ENCODE measurements around the gene SERINC3. TPM values are rescaled to one million over a fixed set of nuclear protein-coding genes. Genes with fewer than 3 reads are reported as not detected.

Gene SERINC3
- total RNA-seq, 1 experiment from 2014 or later, result 41.3 TPM

- POLR2A ChIA-PET, result no interaction called here
- H3K9me3 Mint-ChIP-seq, result peaks cover 4% of the 10 kb centered on the region
- peak overlapping the region; percentile 84 for H3K4me3 Mint-ChIP-seq
- DNase-seq (ENCODE audit: low spot score) (no peak), ATAC-seq (no peak)
- TF ChIP-seq, protein P1, sequence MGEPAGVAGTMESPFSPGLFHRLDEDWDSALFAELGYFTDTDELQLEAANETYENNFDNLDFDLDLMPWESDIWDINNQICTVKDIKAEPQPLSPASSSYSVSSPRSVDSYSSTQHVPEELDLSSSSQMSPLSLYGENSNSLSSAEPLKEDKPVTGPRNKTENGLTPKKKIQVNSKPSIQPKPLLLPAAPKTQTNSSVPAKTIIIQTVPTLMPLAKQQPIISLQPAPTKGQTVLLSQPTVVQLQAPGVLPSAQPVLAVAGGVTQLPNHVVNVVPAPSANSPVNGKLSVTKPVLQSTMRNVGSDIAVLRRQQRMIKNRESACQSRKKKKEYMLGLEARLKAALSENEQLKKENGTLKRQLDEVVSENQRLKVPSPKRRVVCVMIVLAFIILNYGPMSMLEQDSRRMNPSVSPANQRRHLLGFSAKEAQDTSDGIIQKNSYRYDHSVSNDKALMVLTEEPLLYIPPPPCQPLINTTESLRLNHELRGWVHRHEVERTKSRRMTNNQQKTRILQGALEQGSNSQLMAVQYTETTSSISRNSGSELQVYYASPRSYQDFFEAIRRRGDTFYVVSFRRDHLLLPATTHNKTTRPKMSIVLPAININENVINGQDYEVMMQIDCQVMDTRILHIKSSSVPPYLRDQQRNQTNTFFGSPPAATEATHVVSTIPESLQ (CRISPR knock-in tag; IDR thresholded peaks at IDR 0.05), result no peak
- TF ChIP-seq E2F1 (CRISPR knock-in tag; IDR thresholded peaks at IDR 0.05) (no peak), ZBTB21 (CRISPR knock-in tag; IDR thresholded peaks at IDR 0.05; ENCODE audit: borderline replicate concordance) (no peak), JAZF1 (CRISPR knock-in tag; IDR thresholded peaks at IDR 0.05) (no peak), OVOL2 (CRISPR knock-in tag; IDR thresholded peaks at IDR 0.05; ENCODE audit: borderline replicate concordance) (no peak), ZNF425 (CRISPR knock-in tag; conservative IDR thresholded peaks at IDR 0.05) (no peak), ZNF232 (CRISPR knock-in tag; IDR thresholded peaks at IDR 0.05) (no peak), JUN (CRISPR knock-in tag; IDR thresholded peaks at IDR 0.05) (no peak), FOXP4 (CRISPR knock-in tag; IDR thresholded peaks at IDR 0.05) (no peak), TEAD1 (CRISPR knock-in tag; IDR thresholded peaks at IDR 0.05) (no peak)
- TF ChIP-seq, protein P2, sequence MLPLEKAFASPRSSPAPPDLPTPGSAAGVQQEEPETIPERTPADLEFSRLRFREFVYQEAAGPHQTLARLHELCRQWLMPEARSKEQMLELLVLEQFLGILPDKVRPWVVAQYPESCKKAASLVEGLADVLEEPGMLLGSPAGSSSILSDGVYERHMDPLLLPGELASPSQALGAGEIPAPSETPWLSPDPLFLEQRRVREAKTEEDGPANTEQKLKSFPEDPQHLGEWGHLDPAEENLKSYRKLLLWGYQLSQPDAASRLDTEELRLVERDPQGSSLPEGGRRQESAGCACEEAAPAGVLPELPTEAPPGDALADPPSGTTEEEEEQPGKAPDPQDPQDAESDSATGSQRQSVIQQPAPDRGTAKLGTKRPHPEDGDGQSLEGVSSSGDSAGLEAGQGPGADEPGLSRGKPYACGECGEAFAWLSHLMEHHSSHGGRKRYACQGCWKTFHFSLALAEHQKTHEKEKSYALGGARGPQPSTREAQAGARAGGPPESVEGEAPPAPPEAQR (CRISPR knock-in tag; IDR thresholded peaks at IDR 0.05), result no peak
- H3K27ac Mint-ChIP-seq, result peak overlapping the region; percentile 41; the same call in 1 of the 2 replicates
- peaks cover 50% of the 10 kb centered on the region for H3K4me1 Mint-ChIP-seq
- CTCF ChIA-PET, result interaction anchor here (1.5 kb wide), 1 partner anchor 135 kb away, joined by 3 read pairs; no protein-coding TSS in a partner anchor
- no peaks in the 10 kb centered on the region; the same call in 1 of the 2 replicates for H3K36me3 Mint-ChIP-seq
- H3K27me3 Mint-ChIP-seq (ENCODE audit: low read depth), result no peaks in the 10 kb centered on the region
These were observed 971 bp upstream of the SERINC3 start for GRCh38 chr20:44522841-44523240.

GRCh38 chr20:44520881-44521280, 989 bp downstream of the SERINC3 start:
- no peak for ATAC-seq
- CTCF ChIA-PET, result interaction anchor here (1.0 to 2.0 kb wide), 3 partner anchors 10 to 122 kb away, joined by 4 to 10 read pairs (median 5); no protein-coding TSS in a partner anchor
- Mint-ChIP-seq H3K27me3 (ENCODE audit: low read depth) (no peaks in the 10 kb centered on the region), H3K27ac (no peak overlapping the region), H3K4me3 (peak overlapping the region; percentile 84), H3K4me1 (peaks cover 40% of the 10 kb centered on the region), H3K9me3 (no peaks in the 10 kb centered on the region), H3K36me3 (no peaks in the 10 kb centered on the region)
- no peak for DNase-seq (ENCODE audit: low spot score)
- POLR2A ChIA-PET, result no interaction called here
- TF ChIP-seq RORB (CRISPR knock-in tag; IDR thresholded peaks at IDR 0.05), result no peak
- no peak for TF ChIP-seq NR1H2 (CRISPR knock-in tag; IDR thresholded peaks at IDR 0.05)
- no peak for TF ChIP-seq ZNF263 (CRISPR knock-in tag; IDR thresholded peaks at IDR 0.05; ENCODE audit: low read depth)
- TF ChIP-seq SOX15 (CRISPR knock-in tag; IDR thresholded peaks at IDR 0.05), result no peak
- TF ChIP-seq GABPB1 (CRISPR knock-in tag; IDR thresholded peaks at IDR 0.05), result no peak
- TF ChIP-seq, protein P3, sequence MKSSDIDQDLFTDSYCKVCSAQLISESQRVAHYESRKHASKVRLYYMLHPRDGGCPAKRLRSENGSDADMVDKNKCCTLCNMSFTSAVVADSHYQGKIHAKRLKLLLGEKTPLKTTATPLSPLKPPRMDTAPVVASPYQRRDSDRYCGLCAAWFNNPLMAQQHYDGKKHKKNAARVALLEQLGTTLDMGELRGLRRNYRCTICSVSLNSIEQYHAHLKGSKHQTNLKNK (CRISPR knock-in tag; IDR thresholded peaks at IDR 0.05), result no peak
- no peak for TF ChIP-seq ZNF423 (CRISPR knock-in tag; IDR thresholded peaks at IDR 0.05)
- no peak for TF ChIP-seq FOXP1 (CRISPR knock-in tag; IDR thresholded peaks at IDR 0.05; ENCODE audit: borderline replicate concordance)
- TF ChIP-seq ELF4 (CRISPR knock-in tag; IDR thresholded peaks at IDR 0.05; ENCODE audit: low read depth), result no peak
- no peak for TF ChIP-seq ARID4B (CRISPR knock-in tag; IDR thresholded peaks at IDR 0.05; ENCODE audit: borderline replicate concordance)
- no peak for TF ChIP-seq ATF1 (CRISPR knock-in tag; IDR thresholded peaks at IDR 0.05)

All from WTC11 (cell line).